ENCODE results near the gene KRTAP20-1. TPM values are rescaled to one million over a fixed set of nuclear protein-coding genes. Genes with fewer than 3 reads are reported as not detected.

Gene KRTAP20-1, protein sequence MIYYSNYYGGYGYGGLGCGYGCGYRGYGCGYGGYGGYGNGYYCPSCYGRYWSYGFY
- not detected for total RNA-seq
- long read RNA-seq = 0 reads

DNA sequence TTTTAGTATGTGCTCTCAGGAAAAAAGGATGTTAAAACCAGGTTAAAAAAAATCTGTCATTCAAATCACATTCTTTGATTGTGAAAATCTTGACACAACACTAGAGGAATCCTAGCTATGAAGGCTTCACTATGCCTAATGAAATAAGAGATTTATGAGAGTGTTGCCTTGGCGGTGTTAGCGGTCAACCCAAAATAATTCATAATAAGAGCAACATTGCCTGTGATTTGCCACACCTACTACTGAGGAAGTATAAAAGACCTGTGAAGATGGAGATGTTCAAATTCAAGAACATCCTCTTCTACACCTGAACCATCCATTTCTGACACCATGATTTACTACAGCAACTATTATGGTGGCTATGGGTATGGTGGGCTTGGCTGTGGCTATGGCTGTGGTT, at the start of gene KRTAP20-1:
KRTAP20-1 (plus strand) TSS at position 301 of the 400 bp plus-strand sequence; CDS start at position 331, 30 bp downstream.
- H3K4me1 ChIP-seq = no peaks in the 10 kb centered on the region
- DNase-seq = no peak
- no peaks in the 10 kb centered on the region for H3K36me3 ChIP-seq
- intact Hi-C loops (cut with micrococcal nuclease) = no loop called here
- no peaks in the 10 kb centered on the region for H3K27me3 ChIP-seq (ENCODE audit: low read depth)
- no peak within 1 kb of the TSS for H3K27ac ChIP-seq (replicated peaks)
- TF ChIP-seq, protein P1, sequence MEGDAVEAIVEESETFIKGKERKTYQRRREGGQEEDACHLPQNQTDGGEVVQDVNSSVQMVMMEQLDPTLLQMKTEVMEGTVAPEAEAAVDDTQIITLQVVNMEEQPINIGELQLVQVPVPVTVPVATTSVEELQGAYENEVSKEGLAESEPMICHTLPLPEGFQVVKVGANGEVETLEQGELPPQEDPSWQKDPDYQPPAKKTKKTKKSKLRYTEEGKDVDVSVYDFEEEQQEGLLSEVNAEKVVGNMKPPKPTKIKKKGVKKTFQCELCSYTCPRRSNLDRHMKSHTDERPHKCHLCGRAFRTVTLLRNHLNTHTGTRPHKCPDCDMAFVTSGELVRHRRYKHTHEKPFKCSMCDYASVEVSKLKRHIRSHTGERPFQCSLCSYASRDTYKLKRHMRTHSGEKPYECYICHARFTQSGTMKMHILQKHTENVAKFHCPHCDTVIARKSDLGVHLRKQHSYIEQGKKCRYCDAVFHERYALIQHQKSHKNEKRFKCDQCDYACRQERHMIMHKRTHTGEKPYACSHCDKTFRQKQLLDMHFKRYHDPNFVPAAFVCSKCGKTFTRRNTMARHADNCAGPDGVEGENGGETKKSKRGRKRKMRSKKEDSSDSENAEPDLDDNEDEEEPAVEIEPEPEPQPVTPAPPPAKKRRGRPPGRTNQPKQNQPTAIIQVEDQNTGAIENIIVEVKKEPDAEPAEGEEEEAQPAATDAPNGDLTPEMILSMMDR (IDR thresholded peaks at IDR 0.05; ENCODE audit: borderline replicate concordance) = no peak
- H3K9me3 ChIP-seq (replicated peaks) = no peaks in the 10 kb centered on the region
- no peak within 1 kb of the TSS for H3K4me3 ChIP-seq

DNA sequence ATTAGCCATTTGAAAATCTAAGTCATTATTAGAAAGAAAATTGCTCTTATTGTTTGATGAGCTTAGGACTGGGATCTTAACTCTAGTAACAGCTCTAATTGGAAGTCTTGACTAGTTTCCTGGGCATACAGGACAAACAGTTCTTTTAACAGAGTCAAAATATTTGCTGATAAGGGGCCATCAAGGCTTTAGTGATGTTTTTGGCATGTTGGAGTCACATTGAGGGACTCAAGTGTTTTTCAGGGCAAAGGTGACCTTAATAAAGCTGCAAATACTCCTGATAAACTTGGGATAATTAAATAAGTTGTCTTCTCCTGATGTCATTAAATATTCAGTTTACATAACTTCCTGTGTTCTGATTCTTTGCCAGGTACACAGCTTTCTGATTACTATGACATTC, 48.6 kb upstream of the KRTAP20-1 start:
- peak overlapping the region; percentile 48 for H3K27ac ChIP-seq (replicated peaks)
- TF ChIP-seq, protein P1 (IDR thresholded peaks at IDR 0.05; ENCODE audit: borderline replicate concordance) = no peak
- no peak overlapping the region for H3K4me3 ChIP-seq
- no peaks in the 10 kb centered on the region for H3K4me1 ChIP-seq
- intact Hi-C loops (cut with micrococcal nuclease) = no loop called here
- no peaks in the 10 kb centered on the region for H3K27me3 ChIP-seq (ENCODE audit: low read depth)
- DNase-seq = no peak
- H3K36me3 ChIP-seq = no peaks in the 10 kb centered on the region
- no peaks in the 10 kb centered on the region for H3K9me3 ChIP-seq (replicated peaks)

DNA sequence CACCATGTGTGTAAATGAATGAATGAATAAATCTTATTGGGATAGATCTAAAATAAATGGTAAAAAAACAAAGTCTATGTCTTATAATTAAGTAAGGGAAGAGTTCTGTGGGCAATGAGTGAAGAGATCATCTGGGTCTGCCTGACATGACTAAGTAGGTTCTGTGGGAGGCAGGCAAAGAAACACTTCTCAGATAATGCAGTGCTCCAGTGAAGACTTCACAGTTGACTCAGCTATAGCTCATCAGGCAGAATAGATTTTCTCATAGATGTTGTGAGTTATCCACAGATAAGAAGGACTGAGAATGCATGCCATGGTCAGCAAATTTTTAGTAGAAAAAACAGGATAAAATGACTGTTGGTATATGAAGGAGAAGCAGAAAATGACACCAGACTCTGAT, 38.5 kb upstream of the KRTAP20-1 start:
- H3K9me3 ChIP-seq (replicated peaks) = no peaks in the 10 kb centered on the region
- no peak for DNase-seq
- intact Hi-C loops (cut with micrococcal nuclease) = no loop called here
- H3K4me3 ChIP-seq = no peak overlapping the region
- TF ChIP-seq, protein P1 (IDR thresholded peaks at IDR 0.05; ENCODE audit: borderline replicate concordance) = no peak
- no peaks in the 10 kb centered on the region for H3K4me1 ChIP-seq
- H3K27ac ChIP-seq (replicated peaks) = no peak overlapping the region
- H3K27me3 ChIP-seq (ENCODE audit: low read depth) = no peaks in the 10 kb centered on the region
- H3K36me3 ChIP-seq = no peaks in the 10 kb centered on the region

DNA sequence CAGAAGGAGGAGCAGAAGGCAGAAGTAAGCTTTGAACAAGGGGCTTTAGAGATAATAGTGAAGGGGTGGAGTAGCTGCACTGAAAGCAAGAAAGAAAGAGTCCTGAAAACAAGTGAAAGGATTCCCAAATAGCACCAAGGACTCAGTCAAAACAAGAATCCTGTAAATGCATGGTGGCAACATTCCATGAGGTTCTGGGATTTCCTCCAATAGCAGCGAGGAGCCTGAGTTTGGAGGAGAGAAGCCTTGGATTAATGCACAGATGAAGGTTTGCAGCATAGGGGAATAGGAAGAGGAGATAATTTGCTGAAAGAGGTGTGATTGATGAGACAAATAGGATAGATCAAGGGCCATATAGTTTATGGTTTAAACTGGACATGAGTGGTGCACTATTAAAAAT, 36.9 kb upstream of the KRTAP20-1 start:
- Histone ChIP-seq H3K27ac (replicated peaks) (no peak overlapping the region), H3K36me3 (no peaks in the 10 kb centered on the region), H3K27me3 (ENCODE audit: low read depth) (no peaks in the 10 kb centered on the region), H3K4me1 (no peaks in the 10 kb centered on the region), H3K4me3 (no peak overlapping the region), H3K9me3 (replicated peaks) (no peaks in the 10 kb centered on the region)
- intact Hi-C loops (cut with micrococcal nuclease) = no loop called here
- TF ChIP-seq, protein P1 (IDR thresholded peaks at IDR 0.05; ENCODE audit: borderline replicate concordance) = no peak
- DNase-seq = no peak

DNA sequence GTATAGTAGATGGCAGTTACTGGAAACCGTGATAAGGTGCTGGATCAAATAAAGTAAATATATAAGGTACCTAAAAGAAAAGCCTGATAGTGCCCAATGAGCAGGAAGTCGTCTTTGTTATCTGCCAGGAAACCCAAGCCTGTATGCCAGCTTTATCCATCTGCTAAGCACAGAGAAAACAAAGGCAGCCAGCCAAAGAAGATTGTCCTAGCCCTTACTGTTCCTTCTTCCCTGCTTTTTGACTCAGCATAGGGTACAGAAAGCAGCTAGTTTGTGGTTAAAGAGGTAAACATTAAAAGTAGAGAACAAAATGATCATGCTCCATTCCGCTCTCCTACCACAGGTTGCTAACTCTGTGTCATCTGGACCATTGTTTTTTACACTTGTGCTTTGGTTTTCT, 36.1 kb upstream of the KRTAP20-1 start:
- no peaks in the 10 kb centered on the region for H3K9me3 ChIP-seq (replicated peaks)
- intact Hi-C loops (cut with micrococcal nuclease) = no loop called here
- TF ChIP-seq, protein P1 (IDR thresholded peaks at IDR 0.05; ENCODE audit: borderline replicate concordance) = no peak

More for the DNA sequence above, 36.1 kb upstream of the KRTAP20-1 start:
- no peaks in the 10 kb centered on the region for H3K27me3 ChIP-seq (ENCODE audit: low read depth)
- no peak overlapping the region for H3K27ac ChIP-seq (replicated peaks)
- no peak for DNase-seq
- H3K4me1 ChIP-seq = no peaks in the 10 kb centered on the region
- no peaks in the 10 kb centered on the region for H3K36me3 ChIP-seq
- H3K4me3 ChIP-seq = no peak overlapping the region
